PC-9 (cell line): ENCODE data around the gene IFI44L. TPM values are rescaled to one million over a fixed set of nuclear protein-coding genes. Genes with fewer than 3 reads are reported as not detected.

ENCODE experiments used
- BruUV-seq: library from RNA; stranded (reverse); fragments of 400-500 nt; replicated peaks from 2 replicates; lab custom pipeline; 2021; lab: Mats Ljungman, UMichigan
- CTCF ChIA-PET: fragments of 300-600 bp; sonication (Branson Sonifier 250); formaldehyde crosslinking; loops from one replicate; lab custom pipeline; 2022; ENCODE audit warnings: antibody characterized with exemption; lab: Charles Lee
- POLR2A ChIA-PET: fragments of 300-600 bp; sonication (Branson Sonifier 250); formaldehyde crosslinking; loops from one replicate; lab custom pipeline; 2022; ENCODE audit warnings: antibody characterized with exemption; ENCODE audit not compliant: unreplicated experiment; lab: Charles Lee
- DNase-seq, 2 experiments: peaks; one replicate each; pipeline versions ENCODE4 v3.0.0 to v3.0.0-alpha.2; 2015 to 2022; ENCODE audit warnings: mixed read lengths in 1 of 2
- H2AFZ ChIP-seq: fragments of 200-600 bp; sonication (generic); 2 replicates; pipeline ENCODE4 v1.8.1; 2017; ENCODE audit warnings: antibody characterized with exemption
- H3F3A ChIP-seq: fragments of 200-600 bp; sonication (generic); 2 replicates; pipeline ENCODE4 v1.8.1; 2017; ENCODE audit warnings: antibody characterized with exemption, mild to moderate bottlenecking, low read depth; ENCODE audit not compliant: insufficient read depth
- H3K27ac ChIP-seq: fragments of 200-600 bp; sonication (generic); 2 replicates; pipeline ENCODE4 v1.6.1; 2016; ENCODE audit warnings: mixed run types
- H3K27me3 ChIP-seq: fragments of 200-600 bp; sonication (generic); 2 replicates; pipeline ENCODE4 v1.6.1; 2016; ENCODE audit warnings: low read depth, mixed run types; ENCODE audit not compliant: insufficient read depth
- H3K36me3 ChIP-seq: fragments of 200-600 bp; sonication (generic); 2 replicates; pipeline ENCODE4 v1.6.1; 2016; ENCODE audit warnings: low read depth, mixed run types
- H3K4me1 ChIP-seq: fragments of 200-600 bp; sonication (generic); replicated peaks from 2 replicates; pipeline ENCODE4 v1.6.1; 2016; ENCODE audit warnings: mixed run types; ENCODE audit not compliant: insufficient read depth
- H3K4me2 ChIP-seq: fragments of 200-600 bp; sonication (generic); 2 replicates; pipeline ENCODE4 v1.6.1; 2017; ENCODE audit warnings: mixed run types
- H3K4me3 ChIP-seq: fragments of 200-600 bp; sonication (generic); 2 replicates; pipeline ENCODE4 v1.6.1; 2016; ENCODE audit warnings: mixed run types
- H3K79me2 ChIP-seq: fragments of 200-600 bp; sonication (generic); 2 replicates; pipeline ENCODE4 v1.6.1; 2017; ENCODE audit warnings: low read depth, mixed run types
- H3K9me2 ChIP-seq: fragments of 200-600 bp; sonication (generic); 2 replicates; pipeline ENCODE4 v1.8.1; 2017; ENCODE audit warnings: mild to moderate bottlenecking; ENCODE audit not compliant: insufficient read depth
- H3K9me3 ChIP-seq: fragments of 200-600 bp; sonication (generic); 2 replicates; pipeline ENCODE4 v1.8.1; 2016; ENCODE audit warnings: low read depth; ENCODE audit not compliant: insufficient read depth
- H4K20me1 ChIP-seq: fragments of 200-600 bp; sonication (generic); 2 replicates; pipeline ENCODE4 v1.8.1; 2017; ENCODE audit not compliant: insufficient read depth
- CTCF ChIP-seq: fragments of 200-600 bp; sonication (generic); conservative IDR thresholded peaks from 2 replicates; pipeline ENCODE4 v1.6.1; 2017; ENCODE audit warnings: mixed run types, antibody characterized with exemption, mild to moderate bottlenecking, moderate library complexity
- EZH2 ChIP-seq: fragments of 200-600 bp; sonication (generic); IDR thresholded peaks from 2 replicates; pipeline ENCODE4 v1.8.0; 2017; ENCODE audit warnings: antibody characterized with exemption, low read depth
- intact Hi-C: fragments of 100-400 bp; cut with micrococcal nuclease; formaldehyde crosslinking; loops from one replicate; pipeline ENCODE4 v1.10.0; 2022; ENCODE audit not compliant: unreplicated experiment
- total RNA-seq: library from RNA; stranded (reverse); gene quantifications from 2 replicates; pipeline ENCODE4 v1.2.3, GENCODE V29; 2021

IFI44L gene
- total RNA-seq, 1 experiment from 2014 or later = 0.70 TPM

GRCh38 chr1:78690516-78690915 is 70.3 kb downstream of the IFI44L start:
- H3K4me1 ChIP-seq = no peaks in the 10 kb centered on the region; the same call in 1 of the 2 replicates
- intact Hi-C loops = no loop called here
- no peak overlapping the region for H3K4me2 ChIP-seq
- H3K9me2 ChIP-seq = no peaks in the 10 kb centered on the region
- no TSS peak for BruUV-seq
- H2AFZ ChIP-seq = no peak overlapping the region
- no peaks in the 10 kb centered on the region for H3K79me2 ChIP-seq
- ChIA-PET POLR2A (no interaction called here), CTCF (no interaction called here)
- no peaks in the 10 kb centered on the region for H4K20me1 ChIP-seq
- no peaks in the 10 kb centered on the region for H3K27me3 ChIP-seq
- no peak overlapping the region for H3K4me3 ChIP-seq
- no peak for DNase-seq
- no peaks in the 10 kb centered on the region for H3F3A ChIP-seq
- no peak for TF ChIP-seq EZH2
- no peak for TF ChIP-seq CTCF
- H3K36me3 ChIP-seq = no peaks in the 10 kb centered on the region
- no peaks in the 10 kb centered on the region for H3K9me3 ChIP-seq
- no peak overlapping the region for H3K27ac ChIP-seq

GRCh38 chr1:78691995-78692747 is 71.9 kb downstream of the IFI44L start:
- H3K4me3 ChIP-seq = no peak overlapping the region
- intact Hi-C loops = no loop called here
- no peaks in the 10 kb centered on the region; the same call in 1 of the 2 replicates for H3K4me1 ChIP-seq
- H3K9me3 ChIP-seq = no peaks in the 10 kb centered on the region
- POLR2A ChIA-PET = no interaction called here
- H3K27ac ChIP-seq = no peak overlapping the region
- no peak overlapping the region for H3K4me2 ChIP-seq
- no peak for TF ChIP-seq EZH2
- no peak for TF ChIP-seq CTCF
- H4K20me1 ChIP-seq = no peaks in the 10 kb centered on the region
- no TSS peak for BruUV-seq
- no peaks in the 10 kb centered on the region for H3K36me3 ChIP-seq
- no peaks in the 10 kb centered on the region for H3K9me2 ChIP-seq
- H3K27me3 ChIP-seq = no peaks in the 10 kb centered on the region
- no peak overlapping the region for H2AFZ ChIP-seq
- no peaks in the 10 kb centered on the region for H3F3A ChIP-seq
- DNase-seq = no peak
- no peaks in the 10 kb centered on the region for H3K79me2 ChIP-seq
- CTCF ChIA-PET = no interaction called here

Other genes starting within 250 kb of the IFI44L start
- not detected in 2 replicates for gene PTGFR, start 129.5 kb upstream of the IFI44L start, total RNA-seq
- gene IFI44, start 29.4 kb downstream of the IFI44L start, total RNA-seq = 4.3 and 4.8 TPM in 2 replicates